Stimulated activated CD4-positive, alpha-beta T cell treated with anti-CD3 and anti-CD28 coated beads, Interleukin-15, amount 100 ng/mL, for 24 hours (primary cell): ENCODE results near the gene LSP1.
"Not testable (repeated sequence)": the region's sequence is repeated elsewhere in the genome, so short reads cannot be mapped to it uniquely, and the experiment has no call there.

Source experiments
- DNase-seq: peaks from one replicate; pipeline ENCODE4 v3.0.0-alpha.2; 2020

Gene LSP1

DNA sequence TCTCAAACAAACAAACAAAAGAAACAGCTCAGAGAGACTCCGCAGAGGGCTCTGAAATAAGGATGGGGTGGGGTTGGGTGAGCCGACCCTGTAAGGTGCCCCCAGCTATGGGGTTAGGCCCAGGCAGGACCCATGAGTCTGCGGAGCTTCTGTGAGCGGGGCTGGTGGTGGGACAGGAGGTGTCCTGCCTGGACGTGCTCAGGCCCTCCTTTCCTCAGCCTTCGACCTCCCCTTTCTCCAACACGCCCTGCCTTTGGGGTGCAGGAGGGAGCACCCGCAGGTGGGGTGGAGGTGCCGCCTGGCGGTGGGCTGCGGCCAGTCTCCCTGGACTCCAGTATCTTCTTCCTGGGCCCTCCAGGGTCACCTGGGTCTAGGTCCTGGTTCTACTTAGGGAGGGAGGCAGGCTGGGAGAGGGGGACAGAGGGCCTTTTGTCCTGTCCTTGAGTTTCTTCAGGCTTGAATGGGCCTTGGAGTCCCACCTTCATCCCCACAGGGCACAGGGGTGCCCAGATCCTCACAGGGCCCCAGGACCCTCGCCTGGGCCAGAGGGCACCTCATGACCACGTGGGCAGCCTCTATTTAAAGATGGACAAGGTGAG, 26.6 kb downstream of the LSP1 start:
- DNase-seq, result no peak

GRCh38 chr11:1879941-1880720, 27.2 kb downstream of the LSP1 start:
- DNase-seq, result no peak

GRCh38 chr11:1880746-1881441, 28.0 kb downstream of the LSP1 start:
- DNase-seq, result no peak

- no peak for DNase-seq
These were observed 28.8 kb downstream of the LSP1 start for GRCh38 chr11:1881442-1882264.

DNA sequence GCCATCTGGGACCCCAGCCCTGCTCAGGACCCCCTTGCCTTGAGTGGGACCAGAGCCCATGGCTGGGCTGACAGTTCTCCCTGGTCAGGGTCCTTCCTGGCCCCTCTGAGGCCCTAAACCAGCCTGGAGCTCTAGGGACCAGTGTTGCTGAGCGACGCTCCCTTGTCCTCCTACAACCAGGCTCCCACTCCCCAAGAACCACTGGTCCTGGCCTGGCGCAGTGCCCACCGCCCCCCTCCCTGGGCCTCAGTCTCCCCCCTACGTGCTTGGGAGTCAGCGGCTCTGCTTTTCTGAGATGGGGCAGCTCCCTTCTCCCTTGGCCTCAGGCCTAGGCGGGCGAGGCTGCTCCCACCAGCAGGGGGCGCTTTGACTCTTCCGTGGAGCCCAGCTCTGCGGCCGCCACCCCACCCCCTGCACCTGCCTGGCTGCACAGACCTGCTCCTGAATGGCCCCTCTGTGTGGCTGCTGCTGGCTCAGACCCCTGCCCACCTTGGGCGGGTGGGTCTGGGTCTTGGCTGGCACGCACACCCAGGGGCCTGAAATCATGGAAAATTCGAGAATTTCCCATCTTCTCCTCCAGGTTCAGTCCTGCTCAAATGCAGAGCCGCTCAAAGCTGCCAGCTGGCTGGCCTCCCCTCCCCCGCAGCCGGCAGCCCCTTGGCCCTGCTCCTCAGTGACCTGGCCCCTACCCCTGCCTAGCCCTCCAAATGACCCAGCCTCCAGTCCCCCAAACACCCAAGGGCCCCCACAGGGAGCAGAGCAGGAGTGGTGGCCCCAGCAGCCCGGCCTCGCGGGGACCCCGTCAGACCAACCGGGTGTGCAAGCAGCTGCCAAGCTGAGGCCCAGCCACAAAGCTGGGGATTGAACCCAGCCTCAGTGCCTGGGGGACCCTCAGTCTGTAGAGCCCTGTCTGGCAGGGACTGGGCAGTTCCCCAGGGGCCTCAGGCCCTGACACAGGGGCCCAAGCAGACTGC, 29.7 kb downstream of the LSP1 start:
- peak; percentile 88 for DNase-seq

- no peak for DNase-seq
These were observed 30.7 kb downstream of the LSP1 start for GRCh38 chr11:1883346-1884302.

GRCh38 chr11:1884303-1884700, 31.4 kb downstream of the LSP1 start:
- no peak for DNase-seq

- not testable (repeated sequence) for DNase-seq
These were observed 33.7 kb downstream of the LSP1 start for GRCh38 chr11:1886551-1886950.

- no peak for DNase-seq
These were observed 34.8 kb downstream of the LSP1 start for GRCh38 chr11:1887451-1888346.

DNA sequence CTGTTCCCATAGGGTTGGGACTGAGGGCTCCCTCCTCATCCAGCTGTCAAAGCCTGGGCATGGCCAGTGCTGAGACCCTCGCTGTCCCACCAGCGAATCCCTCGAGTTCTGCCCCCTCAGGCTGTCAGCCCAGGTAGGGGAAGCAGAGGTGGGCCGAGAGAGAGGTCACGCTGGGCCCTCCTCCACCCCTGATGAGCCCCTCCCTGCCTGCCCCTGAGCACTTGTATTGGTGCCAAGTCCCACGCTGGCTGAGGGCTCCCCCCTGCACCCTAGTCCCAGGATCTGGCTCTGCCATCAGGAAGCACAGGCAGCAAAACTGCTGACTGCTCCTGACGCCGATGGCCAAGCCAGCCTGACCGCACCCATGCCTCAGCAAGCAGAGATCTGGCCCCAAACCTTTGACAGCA, 35.5 kb downstream of the LSP1 start:
- no peak for DNase-seq

DNA sequence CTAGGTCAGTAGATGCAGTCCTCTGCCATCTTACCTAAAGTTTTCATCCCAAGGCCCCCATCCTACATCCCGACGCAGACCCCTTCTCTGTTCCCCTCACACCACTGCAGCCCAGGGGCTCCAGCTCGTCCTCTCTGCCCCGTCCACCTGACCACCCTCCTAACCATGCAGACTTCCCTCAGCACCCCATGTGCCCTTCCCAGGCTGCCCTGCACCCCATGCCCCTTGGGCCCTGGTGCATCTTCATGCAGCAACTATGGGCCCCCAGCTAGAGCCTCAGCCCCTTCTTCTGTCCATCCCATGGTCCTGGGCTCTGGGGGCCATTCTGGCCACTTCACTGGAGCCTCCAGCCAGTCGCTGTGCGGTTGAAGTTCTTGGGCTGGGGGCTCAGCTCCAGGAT, 35.9 kb downstream of the LSP1 start:
- no peak for DNase-seq

- DNase-seq, result peak; percentile 83
These were observed 36.5 kb downstream of the LSP1 start for GRCh38 chr11:1889224-1889930.

DNA sequence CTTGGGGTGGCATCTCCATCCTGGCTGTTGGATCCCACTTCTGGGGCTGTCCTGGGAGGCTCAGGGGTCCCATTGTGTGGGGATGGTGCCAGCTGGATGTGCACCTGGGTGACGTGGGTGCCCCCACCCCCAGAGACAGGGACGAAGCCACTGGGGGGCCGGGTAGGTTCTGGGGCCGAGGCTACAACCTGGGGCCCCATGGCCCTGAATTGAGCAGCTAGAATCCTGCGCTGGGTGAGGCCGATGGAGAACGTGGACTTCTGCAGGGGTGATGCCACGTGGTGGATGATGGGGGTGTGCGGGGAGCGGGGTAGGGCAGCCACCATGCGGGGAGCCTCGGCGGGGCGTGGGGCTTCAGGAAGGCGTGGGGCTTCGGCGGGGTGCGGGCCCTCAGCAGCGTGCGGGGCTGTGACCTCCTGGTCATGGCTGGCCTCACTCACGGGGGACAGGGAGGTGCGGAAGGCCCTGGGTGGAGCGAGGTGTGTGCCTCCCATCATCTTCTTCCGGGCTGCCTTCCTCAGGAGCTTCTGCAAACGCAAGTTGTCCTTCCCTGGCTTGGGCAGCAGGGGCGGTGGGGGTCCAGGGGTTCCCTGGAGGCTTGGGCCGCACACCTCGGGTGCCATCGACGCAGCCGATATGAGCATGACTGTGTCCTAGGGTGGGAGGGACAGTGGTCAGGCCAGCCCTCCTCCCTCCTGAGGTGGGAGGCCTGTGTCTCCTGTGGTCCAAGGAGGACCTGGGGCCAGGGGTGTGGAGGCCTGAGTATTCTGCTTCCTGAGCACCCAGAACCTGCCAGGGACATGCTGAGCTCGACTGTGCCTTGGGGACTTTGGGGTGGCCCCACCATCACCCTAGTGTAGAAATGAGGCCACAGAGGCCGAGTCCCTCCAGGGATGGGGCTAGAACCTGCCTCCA, 37.3 kb downstream of the LSP1 start:
- DNase-seq, result peak; percentile 37

DNA sequence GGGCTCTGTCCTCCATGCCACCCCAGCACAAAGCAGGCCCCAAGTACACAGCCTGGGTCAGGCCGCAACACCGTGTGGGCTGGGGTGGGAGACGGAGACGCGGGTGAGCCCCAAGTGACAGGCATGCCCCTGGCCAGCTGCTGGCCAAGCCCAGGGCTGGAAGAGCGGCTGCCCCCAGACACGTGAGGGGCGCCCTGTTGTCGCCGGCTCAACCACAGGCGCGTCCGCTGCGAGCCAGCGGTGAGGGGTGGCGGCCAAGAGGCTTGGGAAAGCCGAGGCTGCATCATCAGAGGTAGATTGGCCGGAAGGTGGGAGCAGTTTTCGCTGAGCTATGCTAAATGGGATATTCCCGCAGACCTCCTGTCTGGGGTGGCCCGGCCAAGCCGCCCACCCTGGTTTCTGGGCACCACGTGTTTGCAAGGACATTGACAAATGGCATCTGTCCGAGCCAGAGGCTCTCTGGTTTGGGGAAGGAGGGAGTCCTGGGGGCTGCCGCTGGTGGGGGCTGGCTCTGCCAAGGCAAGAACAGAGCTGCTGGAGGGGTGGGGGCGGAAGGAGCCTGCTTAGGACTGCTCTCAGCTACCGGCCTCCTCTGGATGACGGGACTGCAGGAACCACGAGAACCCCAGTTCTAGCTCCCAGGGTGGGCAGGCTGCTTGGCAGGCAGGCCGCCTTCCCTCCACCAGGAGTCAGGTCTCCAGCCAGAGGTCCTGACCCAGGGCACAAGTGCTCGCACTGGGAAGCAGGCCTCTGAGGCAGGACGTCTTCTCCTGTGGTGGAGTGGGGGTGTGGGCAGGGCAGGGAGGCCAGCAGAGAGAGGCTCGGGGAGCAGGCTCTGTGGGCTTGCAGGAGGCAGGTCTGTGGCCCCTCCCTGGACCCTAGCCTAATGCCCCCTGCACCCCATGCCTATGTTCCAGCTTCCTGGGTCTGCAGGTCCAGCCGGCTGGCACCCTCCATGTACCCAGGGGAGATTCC, 38.3 kb downstream of the LSP1 start:
- no peak for DNase-seq

DNA sequence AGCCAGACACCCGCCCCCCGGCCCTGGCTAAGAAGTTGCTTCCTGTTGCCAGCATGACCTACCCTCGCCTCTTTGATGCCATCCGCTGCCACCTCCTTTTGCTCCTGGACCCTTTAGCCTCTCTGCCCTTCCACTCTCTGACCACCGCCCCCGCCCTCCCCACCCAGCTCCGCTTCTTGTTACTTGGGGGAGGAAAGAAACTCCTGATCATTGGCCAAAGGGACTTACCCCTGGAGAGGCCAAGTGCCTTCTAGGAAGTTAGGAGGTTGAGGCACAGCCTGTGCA, 38.9 kb downstream of the LSP1 start, which contains the start of gene PRR33:
Gene PRR33 (minus strand): TSS at position 65 of the 285 bp plus-strand sequence. CDS start 1,311 bp downstream, outside the sequence.
- DNase-seq, result no peak

DNA sequence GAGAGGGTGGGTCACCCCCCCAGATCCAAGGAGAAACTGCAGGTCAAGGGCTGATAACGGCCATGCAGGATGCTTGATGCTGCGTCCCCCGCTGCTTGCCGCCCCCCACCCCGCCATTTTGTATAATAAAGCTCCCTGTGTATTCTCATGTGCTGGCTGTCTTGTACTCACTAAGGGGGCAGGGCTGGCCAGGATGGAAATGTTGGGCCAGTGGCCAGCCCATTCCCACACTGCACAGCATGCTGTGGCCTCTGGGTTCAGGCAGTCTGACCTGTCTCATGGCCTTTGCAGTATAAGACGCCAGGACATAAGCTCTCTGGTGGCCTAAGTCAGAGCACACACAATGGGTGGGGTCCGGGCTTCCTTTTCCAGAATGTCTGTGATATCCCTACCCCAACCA, 39.2 kb downstream of the LSP1 start:
- DNase-seq, result no peak

GRCh38 chr11:1892558-1892957, 39.7 kb downstream of the LSP1 start:
- DNase-seq, result no peak
